HepG2 (cell line): ENCODE measurements around the gene HTR3C. TPM values are rescaled to one million over a fixed set of nuclear protein-coding genes. Genes with fewer than 3 reads are reported as not detected.

Experiments
- ATF7-NPFF ChIP-seq: sonication (generic); formaldehyde crosslinking; IDR thresholded peaks from 2 replicates; pipeline ENCODE4 v1.8.1; 2023; ENCODE audit warnings: mild to moderate bottlenecking, low read depth, missing genetic modification reagents, moderate library complexity
- CBX5 ChIP-seq: sonication (generic); formaldehyde crosslinking; IDR thresholded peaks from 2 replicates; pipeline ENCODE4 v1.4.0; 2020; ENCODE audit warnings: missing genetic modification reagents, borderline replicate concordance
- CC2D1A ChIP-seq: sonication (generic); formaldehyde crosslinking; IDR thresholded peaks from 2 replicates; pipeline ENCODE4 v1.8.1; 2023; ENCODE audit warnings: mild to moderate bottlenecking, missing genetic modification reagents
- FOXA3 ChIP-seq: IDR thresholded peaks from 2 replicates; pipeline ENCODE4 v1.6.1; 2016; ENCODE audit warnings: missing genetic modification reagents, missing compliant biosample characterization
- JUNB ChIP-seq: sonication (generic); formaldehyde crosslinking; IDR thresholded peaks from 2 replicates; pipeline ENCODE4 v1.8.0; 2022; ENCODE audit warnings: missing genetic modification reagents, mild to moderate bottlenecking, borderline replicate concordance
- MAFF ChIP-seq: IDR thresholded peaks from 2 replicates; pipeline ENCODE4 v1.6.1; 2011; ENCODE audit warnings: low read depth, low read length, improper control_type of control experiment
- MED8 ChIP-seq: sonication (generic); formaldehyde crosslinking; IDR thresholded peaks from 2 replicates; pipeline ENCODE4 v1.8.1; 2023; ENCODE audit warnings: mild to moderate bottlenecking, missing genetic modification reagents; ENCODE audit not compliant: insufficient replicate concordance
- MEF2D ChIP-seq: sonication (generic); formaldehyde crosslinking; IDR thresholded peaks from 2 replicates; pipeline ENCODE4 v1.5.1; 2020; ENCODE audit warnings: mild to moderate bottlenecking, missing genetic modification reagents
- NAIF1 ChIP-seq: sonication (generic); formaldehyde crosslinking; IDR thresholded peaks from 2 replicates; pipeline ENCODE4 v1.5.0; 2020; ENCODE audit warnings: mild to moderate bottlenecking, missing genetic modification reagents, borderline replicate concordance
- PHF5A ChIP-seq: IDR thresholded peaks from one replicate; pipeline ENCODE4 v1.6.1; 2018; ENCODE audit warnings: low read depth, missing genetic modification reagents; ENCODE audit not compliant: unreplicated experiment
- RNF2 ChIP-seq: fragments of 450-650 bp; conservative IDR thresholded peaks from 2 replicates; pipeline ENCODE4 v1.6.1; 2016; ENCODE audit warnings: low read depth
- SP140L ChIP-seq: sonication (generic); formaldehyde crosslinking; IDR thresholded peaks from 2 replicates; pipeline ENCODE4 v1.4.0; 2020; ENCODE audit warnings: missing genetic modification reagents, borderline replicate concordance
- STAT5B ChIP-seq: sonication (generic); formaldehyde crosslinking; IDR thresholded peaks from 2 replicates; pipeline ENCODE4 v1.4.0; 2020; ENCODE audit warnings: missing genetic modification reagents
- UBTF ChIP-seq: sonication (generic); formaldehyde crosslinking; IDR thresholded peaks from 2 replicates; pipeline ENCODE4 v1.4.0; 2020; ENCODE audit warnings: mild to moderate bottlenecking, missing genetic modification reagents
- XRCC5 ChIP-seq: fragments of 200-400 bp; formaldehyde crosslinking; optimal IDR thresholded peaks from 2 replicates; pipeline ENCODE3; 2017; ENCODE audit warnings: mild to moderate bottlenecking, low read length
- ZMYM2 ChIP-seq: sonication (generic); formaldehyde crosslinking; IDR thresholded peaks from 2 replicates; pipeline ENCODE4 v1.8.0; 2022; ENCODE audit warnings: mild to moderate bottlenecking, missing genetic modification reagents
- ZNF121 ChIP-seq: sonication (generic); formaldehyde crosslinking; IDR thresholded peaks from 2 replicates; pipeline ENCODE4 v1.5.0; 2020; ENCODE audit warnings: mild to moderate bottlenecking, missing genetic modification reagents
- ZNF230 ChIP-seq: sonication (generic); formaldehyde crosslinking; IDR thresholded peaks from 2 replicates; pipeline ENCODE4 v1.4.0; 2020; ENCODE audit warnings: mild to moderate bottlenecking, missing genetic modification reagents
- ZNF318 ChIP-seq: sonication (generic); formaldehyde crosslinking; IDR thresholded peaks from 2 replicates; pipeline ENCODE4 v1.4.0; 2020; ENCODE audit warnings: mild to moderate bottlenecking, missing genetic modification reagents
- ZNF678 ChIP-seq: sonication (generic); formaldehyde crosslinking; IDR thresholded peaks from 2 replicates; pipeline ENCODE4 v1.4.0; 2020; ENCODE audit warnings: mild to moderate bottlenecking, missing genetic modification reagents
- polyA plus RNA-seq, 8 experiments: library from polyadenylated mRNA; depleted of rRNA in 3 of 8; stranded (reverse) in 7 of 8; unstranded in 1 of 8; fragments of >200 nt; fragmentation: Illumina TruSeq in 4 of 8; extraction: Trizol in 4 of 8; gene quantifications; 2 replicates each; pipeline versions ENCODE4 v1.2.1 to v1.2.3, GENCODE V29; 2011 to 2016; ENCODE audit warnings: low read depth in 4 of 8, missing spikeins in 1 of 8, mixed read lengths in 1 of 8; ENCODE audit not compliant: insufficient read depth in 1 of 8
- total RNA-seq, 5 experiments: library from RNA; depleted of rRNA; stranded (reverse); fragments of >200 nt; fragmentation: Illumina TruSeq; extraction: Trizol; gene quantifications; 2 replicates each; pipeline ENCODE4 v1.2.3, GENCODE V29; 2016; ENCODE audit warnings: low read depth in 1 of 5

The HTR3C gene
- total and polyA plus RNA-seq, 2 of the 13 experiments (the other 11 are each of a cell fraction or from before 2014, with no cell fraction given) = not detected

GRCh38 chr3:184016811-184017671, 35.8 kb upstream of the HTR3C start (continued):
- TF ChIP-seq ZNF318 (CRISPR knock-in tag) = no peak
- TF ChIP-seq RNF2 = no peak
- TF ChIP-seq XRCC5 = no peak
- no peak for TF ChIP-seq UBTF (CRISPR knock-in tag)
- TF ChIP-seq CBX5 (CRISPR knock-in tag) = no peak
- TF ChIP-seq ZNF230 (CRISPR knock-in tag) = no peak
- TF ChIP-seq PHF5A (CRISPR knock-in tag) = no peak
- TF ChIP-seq MEF2D (CRISPR knock-in tag) = no peak
- TF ChIP-seq JUNB (CRISPR knock-in tag) = no peak
- TF ChIP-seq ZMYM2 (CRISPR knock-in tag) = no peak
- no peak for TF ChIP-seq ATF7-NPFF
- no peak for TF ChIP-seq STAT5B (CRISPR knock-in tag)
- no peak for TF ChIP-seq MED8 (CRISPR knock-in tag)
- TF ChIP-seq CC2D1A (CRISPR knock-in tag) = no peak
- TF ChIP-seq FOXA3 (CRISPR knock-in tag) = no peak
- no peak for TF ChIP-seq NAIF1
- no peak for TF ChIP-seq ZNF678 (CRISPR knock-in tag)
- peak; percentile 100 for TF ChIP-seq ZNF121 (CRISPR knock-in tag)
- TF ChIP-seq MAFF = no peak
- no peak for TF ChIP-seq SP140L (CRISPR knock-in tag)
